ENCODE measurements around the gene RASL11A. TPM values are rescaled to one million over a fixed set of nuclear protein-coding genes. Genes with fewer than 3 reads are reported as not detected.

Gene RASL11A
- total RNA-seq, 4 donors from 2014 or later = 18.9 to 36.1 (median 28.6) TPM

DNA sequence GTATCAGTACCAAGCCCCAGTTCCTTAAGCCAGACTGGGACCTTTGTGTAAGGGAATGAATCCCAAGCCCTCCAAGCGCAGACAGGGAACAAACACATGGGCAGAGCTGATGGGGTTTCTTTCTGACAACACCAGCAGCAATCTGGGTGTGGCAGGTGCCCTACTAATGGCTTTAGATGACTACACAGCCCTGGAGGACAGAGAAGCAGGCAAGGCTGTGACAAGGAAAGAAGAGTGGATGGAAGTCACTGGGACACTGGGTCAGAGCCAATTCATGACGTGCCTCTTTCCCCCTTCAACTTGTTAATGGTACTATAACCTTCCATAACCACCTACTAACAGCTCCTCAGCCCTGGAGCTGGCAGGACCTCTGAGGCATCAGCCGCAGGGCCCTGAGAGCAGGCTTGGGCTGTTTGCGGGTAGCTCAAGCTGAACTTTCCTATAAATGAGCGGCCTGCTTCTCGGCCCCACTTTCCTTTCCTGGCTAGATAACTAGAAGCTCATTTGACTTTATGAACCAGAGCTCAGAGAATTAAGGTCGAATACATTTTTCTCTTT is 38.9 kb downstream of the RASL11A start:
- H3K36me3 ChIP-seq = no peaks in the 10 kb centered on the region
- no peaks in the 10 kb centered on the region for H3K27me3 ChIP-seq
- no peak overlapping the region for H3K27ac ChIP-seq
- intact Hi-C loops (cut with DNase I; ENCODE audit: low total_unique reads) = no loop called here
- DNase-seq = no peak
- TF ChIP-seq, protein P1, sequence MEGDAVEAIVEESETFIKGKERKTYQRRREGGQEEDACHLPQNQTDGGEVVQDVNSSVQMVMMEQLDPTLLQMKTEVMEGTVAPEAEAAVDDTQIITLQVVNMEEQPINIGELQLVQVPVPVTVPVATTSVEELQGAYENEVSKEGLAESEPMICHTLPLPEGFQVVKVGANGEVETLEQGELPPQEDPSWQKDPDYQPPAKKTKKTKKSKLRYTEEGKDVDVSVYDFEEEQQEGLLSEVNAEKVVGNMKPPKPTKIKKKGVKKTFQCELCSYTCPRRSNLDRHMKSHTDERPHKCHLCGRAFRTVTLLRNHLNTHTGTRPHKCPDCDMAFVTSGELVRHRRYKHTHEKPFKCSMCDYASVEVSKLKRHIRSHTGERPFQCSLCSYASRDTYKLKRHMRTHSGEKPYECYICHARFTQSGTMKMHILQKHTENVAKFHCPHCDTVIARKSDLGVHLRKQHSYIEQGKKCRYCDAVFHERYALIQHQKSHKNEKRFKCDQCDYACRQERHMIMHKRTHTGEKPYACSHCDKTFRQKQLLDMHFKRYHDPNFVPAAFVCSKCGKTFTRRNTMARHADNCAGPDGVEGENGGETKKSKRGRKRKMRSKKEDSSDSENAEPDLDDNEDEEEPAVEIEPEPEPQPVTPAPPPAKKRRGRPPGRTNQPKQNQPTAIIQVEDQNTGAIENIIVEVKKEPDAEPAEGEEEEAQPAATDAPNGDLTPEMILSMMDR (IDR thresholded peaks at IDR 0.05) = no peak
- H3K9me3 ChIP-seq = no peaks in the 10 kb centered on the region
- no peak overlapping the region for H3K4me3 ChIP-seq
- H3K4me1 ChIP-seq = no peaks in the 10 kb centered on the region

DNA sequence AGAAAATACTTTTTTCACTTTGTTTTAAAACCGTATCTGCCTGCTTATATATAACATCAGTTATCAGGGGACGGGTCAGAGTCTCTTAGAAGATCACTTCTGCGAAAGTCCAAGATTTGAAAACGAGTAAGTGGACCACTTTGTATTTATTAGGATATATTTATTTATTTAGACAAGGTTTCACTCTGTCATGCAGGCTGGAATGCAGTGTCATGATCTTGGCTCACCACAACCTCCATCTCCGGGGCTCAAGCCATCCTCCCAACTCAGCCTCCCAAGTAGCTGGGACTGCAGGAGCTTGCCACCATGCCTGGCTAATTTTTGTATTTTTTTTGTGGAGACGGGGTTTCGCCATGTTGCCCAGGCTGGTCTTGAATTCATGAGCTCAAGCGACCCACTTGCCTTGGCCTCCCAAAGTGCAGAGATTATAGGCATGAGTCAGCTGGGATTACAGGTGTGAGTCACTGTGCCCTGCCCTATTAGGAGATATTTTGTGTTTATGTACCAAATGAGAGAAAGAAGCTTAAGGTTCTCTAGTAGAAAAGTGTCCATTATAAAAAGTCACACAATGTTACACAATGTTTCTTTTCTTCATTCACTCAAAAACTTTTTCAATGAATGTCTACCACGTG is 39.5 kb downstream of the RASL11A start:
- Histone ChIP-seq H3K4me3 (no peak overlapping the region), H3K36me3 (no peaks in the 10 kb centered on the region), H3K27me3 (no peaks in the 10 kb centered on the region)

DNA sequence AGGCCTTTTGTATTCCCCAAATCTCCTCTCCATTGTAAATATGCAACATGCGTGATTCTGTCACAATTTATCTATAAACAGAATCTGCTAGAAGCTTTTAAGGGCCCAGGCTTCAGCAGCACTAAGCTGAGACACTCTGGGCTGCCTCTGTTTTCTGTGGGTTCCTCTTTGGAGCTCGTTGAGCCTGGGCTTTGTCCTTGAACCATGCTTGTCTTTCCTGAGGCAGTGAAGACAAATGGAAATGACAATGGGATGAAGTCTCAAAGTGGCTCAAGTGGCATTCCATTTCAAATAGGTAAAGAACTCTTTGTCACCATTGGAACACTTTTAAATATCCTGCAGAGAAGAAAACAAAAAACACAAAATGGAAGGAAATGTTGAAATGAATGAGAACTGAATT is 40.3 kb downstream of the RASL11A start:
- TF ChIP-seq, protein P1 (IDR thresholded peaks at IDR 0.05) = no peak
- TF ChIP-seq POLR2A (IDR thresholded peaks at IDR 0.05) = no peak
- intact Hi-C loops (cut with DNase I; ENCODE audit: low total_unique reads) = no loop called here
- H3K4me1 ChIP-seq = no peaks in the 10 kb centered on the region
- no peaks in the 10 kb centered on the region for H3K36me3 ChIP-seq
- H3K27me3 ChIP-seq = no peaks in the 10 kb centered on the region
- no peak for DNase-seq
- H3K27ac ChIP-seq = no peak overlapping the region
- no peaks in the 10 kb centered on the region for H3K9me3 ChIP-seq
- no peak overlapping the region for H3K4me3 ChIP-seq

More for the DNA sequence above, 39.5 kb downstream of the RASL11A start:
- H3K27ac ChIP-seq = no peak overlapping the region
- H3K9me3 ChIP-seq = no peaks in the 10 kb centered on the region
- intact Hi-C loops (cut with DNase I; ENCODE audit: low total_unique reads) = no loop called here
- TF ChIP-seq, protein P1 (IDR thresholded peaks at IDR 0.05) = no peak
- no peak for TF ChIP-seq POLR2A (IDR thresholded peaks at IDR 0.05)
- H3K4me1 ChIP-seq = no peaks in the 10 kb centered on the region
- no peak for DNase-seq

DNA sequence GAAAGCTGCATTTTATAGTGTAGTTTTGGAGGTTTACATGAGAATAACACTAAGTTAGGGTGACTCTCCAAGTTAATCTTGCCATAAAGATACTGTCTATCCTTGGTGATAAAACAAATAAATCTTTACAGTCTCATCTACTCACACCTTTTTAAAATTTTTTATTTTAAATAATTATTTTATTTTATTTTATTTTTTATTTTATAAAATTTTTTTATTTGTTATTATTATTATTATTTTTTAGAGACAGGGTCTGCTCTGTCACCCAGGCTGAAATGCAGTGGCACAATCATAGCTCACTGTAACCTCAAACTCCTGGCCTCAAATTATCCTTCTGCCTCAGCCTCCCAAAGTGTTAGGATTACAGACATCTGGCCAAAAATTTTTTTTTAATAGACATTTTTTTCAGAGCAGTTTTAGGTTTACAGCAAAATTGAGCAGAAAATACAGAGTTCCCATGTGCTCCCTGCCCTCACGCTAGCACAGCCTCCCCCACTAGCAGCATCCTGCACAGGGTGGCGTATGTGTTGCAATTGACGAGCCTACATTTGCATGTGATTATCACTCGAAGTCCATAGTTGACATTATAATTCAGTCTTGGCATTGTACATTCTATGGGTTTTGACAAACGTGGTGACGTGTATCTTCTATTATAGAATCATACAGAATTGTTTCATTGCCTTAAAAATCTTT is 41.0 kb downstream of the RASL11A start:
- Histone ChIP-seq H3K27ac (no peak overlapping the region), H3K9me3 (no peaks in the 10 kb centered on the region), H3K4me1 (no peaks in the 10 kb centered on the region), H3K36me3 (no peaks in the 10 kb centered on the region), H3K4me3 (no peak overlapping the region), H3K27me3 (peaks cover 0 to 2% of the 10 kb centered on the region in 2 donors)
- TF ChIP-seq POLR2A (IDR thresholded peaks at IDR 0.05) = no peak
- intact Hi-C loops (cut with DNase I; ENCODE audit: low total_unique reads) = no loop called here
- no peak for DNase-seq

DNA sequence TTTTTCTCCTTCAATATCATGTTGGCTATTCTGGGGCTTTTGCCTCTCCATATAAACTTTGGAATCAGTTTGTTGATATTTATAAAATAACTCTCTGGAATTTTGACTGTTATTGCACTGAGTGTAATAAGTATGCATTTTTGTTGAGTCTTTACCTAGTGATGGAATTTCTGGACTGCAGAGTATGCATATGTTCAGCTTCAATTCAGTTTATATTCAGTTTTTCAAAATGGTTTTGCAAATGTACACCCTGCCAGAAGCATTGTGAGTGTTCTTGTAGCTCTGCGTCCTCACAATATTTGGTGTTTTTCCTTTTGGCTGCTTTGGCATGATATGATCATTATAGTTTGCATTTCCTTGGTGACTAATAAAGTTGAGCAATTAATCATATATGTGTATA is 43.1 kb downstream of the RASL11A start:
- DNase-seq = no peak
- Histone ChIP-seq H3K4me3 (no peak overlapping the region), H3K27me3 (peaks cover 0 to 5% of the 10 kb centered on the region in 2 donors), H3K9me3 (no peaks in the 10 kb centered on the region), H3K4me1 (no peaks in the 10 kb centered on the region), H3K36me3 (no peaks in the 10 kb centered on the region), H3K27ac (no peak overlapping the region)
- TF ChIP-seq POLR2A (IDR thresholded peaks at IDR 0.05) = no peak
- intact Hi-C loops (cut with DNase I; ENCODE audit: low total_unique reads) = no loop called here

DNA sequence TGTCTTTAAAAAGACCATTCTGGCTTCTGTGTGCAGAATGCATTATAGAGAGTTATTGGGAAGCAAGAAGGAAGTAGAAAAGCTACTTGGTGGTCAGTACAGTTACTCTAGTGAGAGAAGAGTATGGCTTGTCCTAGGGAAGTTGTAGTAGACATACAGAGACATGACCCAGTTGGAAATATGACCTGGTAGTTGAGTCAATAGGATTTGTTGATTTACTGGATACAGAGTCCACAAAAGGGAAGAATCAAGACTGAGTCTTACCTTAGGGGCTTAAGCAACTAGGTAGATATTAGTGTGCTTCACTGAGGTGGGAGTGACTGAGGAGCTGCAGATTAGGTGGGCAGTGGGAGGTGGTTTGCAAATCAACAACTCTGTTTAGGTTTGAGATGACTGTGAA is 48.8 kb downstream of the RASL11A start:
- H3K9me3 ChIP-seq = no peaks in the 10 kb centered on the region
- H3K36me3 ChIP-seq = no peaks in the 10 kb centered on the region
- no peak overlapping the region for H3K4me3 ChIP-seq
- H3K4me1 ChIP-seq = no peaks in the 10 kb centered on the region
- TF ChIP-seq POLR2A (IDR thresholded peaks at IDR 0.05) = no peak
- TF ChIP-seq, protein P1 (IDR thresholded peaks at IDR 0.05) = no peak
- H3K27ac ChIP-seq = no peak overlapping the region
- H3K27me3 ChIP-seq = peaks cover 0 to 5% of the 10 kb centered on the region in 2 donors
- intact Hi-C loops (cut with DNase I; ENCODE audit: low total_unique reads) = no loop called here
- DNase-seq = no peak
